GM19372 (cell line): ENCODE results near the gene OR2F1.

Source experiments
- ATAC-seq: cut with Tn5 transposase; IDR thresholded peaks from one replicate; pipeline ENCODE4 v1.9.1; 2021; ENCODE audit warnings: mild to moderate bottlenecking, low read depth, moderate library complexity; ENCODE audit not compliant: unreplicated experiment

OR2F1 gene

GRCh38 chr7:143948733-143949132 lies 5.9 kb upstream of the OR2F1 start:
- ATAC-seq: no peak

GRCh38 chr7:143953421-143953820 lies 1.2 kb upstream of the OR2F1 start:
- no peak for ATAC-seq

- ATAC-seq: no peak
Measured at GRCh38 chr7:143954135-143954534, 509 bp upstream of the OR2F1 start.

GRCh38 chr7:143958781-143959180 lies 4.1 kb downstream of the OR2F1 start:
- ATAC-seq: no peak

- ATAC-seq: no peak
Measured at GRCh38 chr7:143960813-143961610, 6.4 kb downstream of the OR2F1 start.

GRCh38 chr7:143965280-143965679 lies 10.6 kb downstream of the OR2F1 start:
- ATAC-seq: no peak

GRCh38 chr7:143967398-143967797 lies 12.8 kb downstream of the OR2F1 start:
- ATAC-seq: no peak

GRCh38 chr7:143973870-143974416 lies 19.3 kb downstream of the OR2F1 start:
- ATAC-seq: no peak

- no peak for ATAC-seq
Measured at GRCh38 chr7:143974459-143974858, 19.8 kb downstream of the OR2F1 start.

GRCh38 chr7:143975617-143976016 lies 21.0 kb downstream of the OR2F1 start:
- no peak for ATAC-seq

- ATAC-seq: no peak
Measured at GRCh38 chr7:143978585-143978984, 23.9 kb downstream of the OR2F1 start.

- ATAC-seq: no peak
Measured at GRCh38 chr7:143979359-143979758, 24.7 kb downstream of the OR2F1 start.

- ATAC-seq: no peak
Measured at GRCh38 chr7:143979998-143980397, 25.4 kb downstream of the OR2F1 start.

GRCh38 chr7:143980746-143981510 lies 26.3 kb downstream of the OR2F1 start:
- ATAC-seq: no peak

- no peak for ATAC-seq
Measured at GRCh38 chr7:143983960-143984359, 29.3 kb downstream of the OR2F1 start.

- ATAC-seq: no peak
Measured at GRCh38 chr7:143987513-143987912, 32.9 kb downstream of the OR2F1 start.

GRCh38 chr7:143988976-143989745 lies 34.5 kb downstream of the OR2F1 start:
- ATAC-seq: no peak

- ATAC-seq: no peak
Measured at GRCh38 chr7:143992670-143993069, 38.0 kb downstream of the OR2F1 start.

- ATAC-seq: no peak
Measured at GRCh38 chr7:143993924-143994323, 39.3 kb downstream of the OR2F1 start.

GRCh38 chr7:144000020-144000419 lies 45.4 kb downstream of the OR2F1 start, which contains the start of gene OR6B1:
TSS of gene OR6B1 (plus strand) at chr7:144000320. CDS start at chr7:144003997, 3,677 bp downstream.
- ATAC-seq: no peak

- no peak for ATAC-seq
Measured at GRCh38 chr7:144001543-144001942, 46.9 kb downstream of the OR2F1 start.
